HFFc6 (cell line): ENCODE data around the gene TRNP1. TPM values are rescaled to one million over a fixed set of nuclear protein-coding genes. Genes with fewer than 3 reads are reported as not detected.

Experiments
- DNase-seq: peaks from one replicate; pipeline ENCODE4 v3.0.0-alpha.2; 2018
- H3K27ac Mint-ChIP-seq: 2 replicates; pipeline ENCODE4 v1.8.0; 2020; ENCODE audit warnings: mild to moderate bottlenecking, mixed read lengths
- H3K27me3 Mint-ChIP-seq: 2 replicates; pipeline ENCODE4 v1.8.0; 2021; ENCODE audit warnings: mild to moderate bottlenecking, moderate library complexity, mixed read lengths; ENCODE audit not compliant: insufficient read depth
- H3K36me3 Mint-ChIP-seq: 2 replicates; pipeline ENCODE4 v1.8.0; 2021; ENCODE audit warnings: low read depth, mixed read lengths
- H3K4me1 Mint-ChIP-seq: 2 replicates; pipeline ENCODE4 v1.8.0; 2020; ENCODE audit warnings: low read depth, mixed read lengths
- H3K4me3 Mint-ChIP-seq: 2 replicates; pipeline ENCODE4 v1.8.0; 2020; ENCODE audit warnings: mild to moderate bottlenecking, moderate library complexity, mixed read lengths
- H3K9me3 Mint-ChIP-seq: 2 replicates; pipeline ENCODE4 v1.8.0; 2020; ENCODE audit warnings: mild to moderate bottlenecking, mixed read lengths
- total RNA-seq, 6 experiments: library from RNA; stranded (reverse); fragmentation: NEBNext Ultra II Directional; extraction: Animal tissue kit (Norgen Biotek cat#: 25700); gene quantifications; 2 replicates in 1 of 6; 3 replicates in 5 of 6; pipeline ENCODE4 v1.2.3, GENCODE V29; 2021
- TF ChIP-seq, protein P1 (sequence below): fragments of 200-600 bp; sonication (generic); IDR thresholded peaks from 2 replicates; pipeline ENCODE4 v1.5.0; 2021; ENCODE audit warnings: antibody characterized with exemption, mild to moderate bottlenecking

TRNP1 gene
- total RNA-seq, 6 experiments from 2014 or later: 203 to 241 (median 217) TPM

DNA sequence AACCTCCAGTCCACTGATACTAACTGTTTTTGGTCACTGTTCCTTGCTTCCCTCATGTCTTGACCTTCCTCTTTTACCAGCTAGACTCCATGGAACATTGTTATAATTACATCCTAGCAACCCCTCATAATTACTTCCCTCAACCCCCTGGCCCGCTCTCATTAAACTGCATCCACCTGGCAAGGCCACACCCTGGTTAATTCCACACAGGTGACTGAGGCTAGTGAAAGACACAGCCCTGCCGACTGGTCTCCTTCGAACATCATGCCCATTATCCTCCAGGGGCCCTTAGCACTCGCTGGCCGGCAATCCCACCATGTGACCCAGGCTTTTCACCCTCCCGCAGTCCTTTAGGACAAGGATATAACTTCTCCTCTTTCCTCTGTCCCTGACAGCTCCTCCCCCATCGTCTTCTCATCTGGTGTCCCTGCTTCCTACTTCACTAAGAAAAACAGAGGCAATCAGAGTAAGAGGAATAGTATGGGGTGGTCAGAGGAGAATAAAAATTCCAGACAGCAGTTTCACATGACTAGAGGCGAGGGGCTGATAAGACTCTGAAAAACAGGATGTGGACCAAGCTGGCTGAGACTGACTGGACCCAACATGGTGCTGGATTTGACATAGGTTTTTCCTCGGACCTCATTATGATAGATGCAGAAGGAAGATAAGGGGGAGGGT, 28.0 kb downstream of the TRNP1 start:
- DNase-seq: peak; percentile 23
- Mint-ChIP-seq H3K27ac (no peak overlapping the region; the same call in 1 of the 2 replicates), H3K9me3 (no peaks in the 10 kb centered on the region), H3K4me1 (peaks cover 14% of the 10 kb centered on the region), H3K27me3 (peaks cover 6% of the 10 kb centered on the region), H3K4me3 (no peak overlapping the region), H3K36me3 (no peaks in the 10 kb centered on the region)
- TF ChIP-seq, protein P1, sequence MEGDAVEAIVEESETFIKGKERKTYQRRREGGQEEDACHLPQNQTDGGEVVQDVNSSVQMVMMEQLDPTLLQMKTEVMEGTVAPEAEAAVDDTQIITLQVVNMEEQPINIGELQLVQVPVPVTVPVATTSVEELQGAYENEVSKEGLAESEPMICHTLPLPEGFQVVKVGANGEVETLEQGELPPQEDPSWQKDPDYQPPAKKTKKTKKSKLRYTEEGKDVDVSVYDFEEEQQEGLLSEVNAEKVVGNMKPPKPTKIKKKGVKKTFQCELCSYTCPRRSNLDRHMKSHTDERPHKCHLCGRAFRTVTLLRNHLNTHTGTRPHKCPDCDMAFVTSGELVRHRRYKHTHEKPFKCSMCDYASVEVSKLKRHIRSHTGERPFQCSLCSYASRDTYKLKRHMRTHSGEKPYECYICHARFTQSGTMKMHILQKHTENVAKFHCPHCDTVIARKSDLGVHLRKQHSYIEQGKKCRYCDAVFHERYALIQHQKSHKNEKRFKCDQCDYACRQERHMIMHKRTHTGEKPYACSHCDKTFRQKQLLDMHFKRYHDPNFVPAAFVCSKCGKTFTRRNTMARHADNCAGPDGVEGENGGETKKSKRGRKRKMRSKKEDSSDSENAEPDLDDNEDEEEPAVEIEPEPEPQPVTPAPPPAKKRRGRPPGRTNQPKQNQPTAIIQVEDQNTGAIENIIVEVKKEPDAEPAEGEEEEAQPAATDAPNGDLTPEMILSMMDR: no peak

DNA sequence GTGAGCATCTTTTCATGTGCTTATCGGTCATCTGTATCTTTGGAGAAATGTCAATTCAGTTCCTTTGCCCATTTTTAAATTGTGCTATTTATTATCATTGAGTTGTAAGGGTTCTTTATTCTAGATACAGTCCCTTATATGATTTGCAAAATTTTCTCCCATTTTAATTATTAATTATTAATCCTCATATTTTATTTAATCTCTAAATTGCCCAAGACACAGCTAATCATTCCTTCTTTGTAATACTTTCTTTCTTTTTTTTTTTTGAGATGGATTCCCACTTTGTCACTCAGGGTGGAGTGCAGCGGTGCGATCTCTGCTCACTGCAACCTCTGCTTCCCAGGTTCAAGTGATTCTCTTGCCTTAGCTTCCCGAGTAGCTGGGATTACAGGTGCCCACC, 32.2 kb downstream of the TRNP1 start:
- no peak for DNase-seq
- TF ChIP-seq, protein P1: no peak
- Mint-ChIP-seq H3K9me3 (no peaks in the 10 kb centered on the region), H3K27me3 (peaks cover 8% of the 10 kb centered on the region), H3K36me3 (no peaks in the 10 kb centered on the region), H3K4me1 (peaks cover 25% of the 10 kb centered on the region), H3K27ac (no peak overlapping the region), H3K4me3 (no peak overlapping the region)

DNA sequence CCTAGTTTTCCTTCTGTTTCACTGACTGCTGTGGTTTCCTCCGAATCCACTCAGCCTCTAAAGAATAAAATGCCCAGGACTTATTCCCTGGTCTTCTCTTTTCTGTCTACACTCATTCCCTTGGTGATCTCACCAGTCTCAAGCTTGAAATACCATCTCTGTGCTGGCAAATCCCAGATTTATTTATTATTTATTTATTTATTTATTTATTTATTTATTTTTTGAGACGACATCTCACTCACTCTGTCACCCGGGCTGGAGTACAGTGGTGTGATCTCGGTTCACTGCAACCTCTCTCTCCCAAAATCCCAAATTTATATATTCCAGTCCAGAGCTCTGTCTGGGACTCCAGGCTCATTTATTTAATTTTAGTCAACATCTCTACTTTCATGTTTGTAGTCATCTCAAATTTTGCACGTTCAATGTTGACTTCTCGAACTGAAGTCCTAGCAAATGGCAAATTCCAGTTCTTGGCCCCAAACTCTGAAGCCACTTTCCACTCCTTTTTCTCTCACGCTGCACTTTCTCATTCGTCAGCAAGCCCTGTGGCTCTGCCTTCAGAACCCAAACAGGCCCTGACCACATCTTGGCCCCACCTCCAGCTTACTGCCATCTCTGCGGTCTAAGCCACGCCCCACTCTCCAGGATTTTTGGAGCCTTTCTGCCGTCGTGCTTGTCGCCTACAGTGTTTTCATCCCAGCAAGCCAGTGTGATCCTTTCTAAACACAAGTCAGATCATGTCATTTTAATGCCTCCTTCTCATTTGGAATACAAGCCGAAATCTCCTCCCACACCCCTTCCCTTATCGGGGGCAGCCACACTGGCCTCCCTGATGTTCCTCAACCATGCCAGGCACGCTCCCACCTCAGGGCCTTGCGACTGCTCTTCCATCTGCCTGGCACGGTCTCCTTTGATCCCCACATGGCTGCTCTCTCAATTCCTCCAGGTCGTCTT, 33.4 kb downstream of the TRNP1 start:
- H3K9me3 Mint-ChIP-seq: no peaks in the 10 kb centered on the region
- peaks cover 8% of the 10 kb centered on the region for H3K27me3 Mint-ChIP-seq
- DNase-seq: no peak
- no peaks in the 10 kb centered on the region for H3K36me3 Mint-ChIP-seq
- H3K4me3 Mint-ChIP-seq: peak overlapping the region; percentile 32
- peaks cover 19% of the 10 kb centered on the region for H3K4me1 Mint-ChIP-seq
- H3K27ac Mint-ChIP-seq: peak overlapping the region; percentile 1; the same call in 1 of the 2 replicates
- TF ChIP-seq, protein P1: no peak

GRCh38 chr1:27027575-27028250, 34.2 kb downstream of the TRNP1 start:
- Mint-ChIP-seq H3K36me3 (no peaks in the 10 kb centered on the region), H3K4me3 (no peak overlapping the region), H3K9me3 (no peaks in the 10 kb centered on the region), H3K4me1 (peaks cover 16% of the 10 kb centered on the region), H3K27ac (no peak overlapping the region), H3K27me3 (peaks cover 8% of the 10 kb centered on the region)
- TF ChIP-seq, protein P1: no peak
- DNase-seq: no peak

DNA sequence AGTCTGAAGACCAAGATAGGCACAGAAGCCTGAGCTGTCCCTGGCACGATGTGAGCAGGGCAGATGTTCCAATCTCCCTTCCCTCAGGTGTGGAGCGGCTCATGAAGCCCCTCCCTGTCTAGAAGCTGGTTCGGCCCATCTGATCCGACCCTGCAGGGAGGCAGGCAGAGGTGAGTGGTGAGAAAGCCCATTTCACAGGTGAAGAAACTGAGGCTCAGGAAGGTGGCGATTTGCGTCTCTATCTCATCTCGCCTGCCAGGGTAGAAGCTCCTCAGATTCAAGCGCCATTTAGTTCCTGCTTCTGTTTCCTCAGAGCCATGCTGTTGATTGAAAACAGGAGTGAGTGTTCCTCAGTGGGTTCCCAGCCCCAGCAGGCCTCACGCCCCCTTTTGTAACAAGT, 36.0 kb downstream of the TRNP1 start:
- Mint-ChIP-seq H3K27me3 (peaks cover 5% of the 10 kb centered on the region), H3K36me3 (no peaks in the 10 kb centered on the region), H3K9me3 (no peaks in the 10 kb centered on the region), H3K4me3 (no peak overlapping the region), H3K27ac (no peak overlapping the region), H3K4me1 (peaks cover 16% of the 10 kb centered on the region)
- TF ChIP-seq, protein P1: no peak
- no peak for DNase-seq
